HG03060 (cell line): ENCODE results near the gene STX8.

Experiments
- ATAC-seq: cut with Tn5 transposase; IDR thresholded peaks from one replicate; pipeline ENCODE4 v1.9.1; 2021; ENCODE audit warnings: low read depth, moderate number of reproducible peaks; ENCODE audit not compliant: unreplicated experiment

STX8 gene

GRCh38 chr17:9233761-9234160 lies 341.9 kb downstream of the STX8 start:
- no peak for ATAC-seq

- ATAC-seq = no peak
These were observed 342.4 kb downstream of the STX8 start for GRCh38 chr17:9233271-9233599.

GRCh38 chr17:9232591-9233270 lies 342.9 kb downstream of the STX8 start:
- ATAC-seq = no peak

- ATAC-seq = no peak
These were observed 343.5 kb downstream of the STX8 start for GRCh38 chr17:9232155-9232475.

- no peak for ATAC-seq
These were observed 344.0 kb downstream of the STX8 start for GRCh38 chr17:9231449-9232154.

- no peak for ATAC-seq
These were observed 344.8 kb downstream of the STX8 start for GRCh38 chr17:9230861-9231260.

- ATAC-seq = no peak
These were observed 345.3 kb downstream of the STX8 start for GRCh38 chr17:9230346-9230745.

- no peak for ATAC-seq
These were observed 345.8 kb downstream of the STX8 start for GRCh38 chr17:9229826-9230201.

- ATAC-seq = no peak
These were observed 346.3 kb downstream of the STX8 start for GRCh38 chr17:9229160-9229825.

GRCh38 chr17:9228408-9229159 lies 347.0 kb downstream of the STX8 start:
- no peak for ATAC-seq

GRCh38 chr17:9227819-9228407 lies 347.7 kb downstream of the STX8 start:
- ATAC-seq = no peak

- ATAC-seq = no peak
These were observed 348.9 kb downstream of the STX8 start for GRCh38 chr17:9226794-9227135.

GRCh38 chr17:9226130-9226793 lies 349.4 kb downstream of the STX8 start:
- ATAC-seq = no peak

GRCh38 chr17:9225305-9226101 lies 350.1 kb downstream of the STX8 start:
- ATAC-seq = no peak

- no peak for ATAC-seq
These were observed 351.1 kb downstream of the STX8 start for GRCh38 chr17:9224485-9224884.

- ATAC-seq = no peak
These were observed 352.1 kb downstream of the STX8 start for GRCh38 chr17:9223531-9223930.

- ATAC-seq = no peak
These were observed 353.8 kb downstream of the STX8 start for GRCh38 chr17:9221922-9222180.

GRCh38 chr17:9221147-9221921 lies 354.3 kb downstream of the STX8 start:
- no peak for ATAC-seq

- no peak for ATAC-seq
These were observed 355.0 kb downstream of the STX8 start for GRCh38 chr17:9220398-9221146.
